ENCODE data around the gene ZNF579.
"Not testable (repeated sequence)": the region's sequence is repeated elsewhere in the genome, so short reads cannot be mapped to it uniquely, and the experiment has no call there.

Gene ZNF579

GRCh38 chr19:55578761-55579747 lies 1.6 kb downstream of the ZNF579 start:
- TF ChIP-seq, protein P1, sequence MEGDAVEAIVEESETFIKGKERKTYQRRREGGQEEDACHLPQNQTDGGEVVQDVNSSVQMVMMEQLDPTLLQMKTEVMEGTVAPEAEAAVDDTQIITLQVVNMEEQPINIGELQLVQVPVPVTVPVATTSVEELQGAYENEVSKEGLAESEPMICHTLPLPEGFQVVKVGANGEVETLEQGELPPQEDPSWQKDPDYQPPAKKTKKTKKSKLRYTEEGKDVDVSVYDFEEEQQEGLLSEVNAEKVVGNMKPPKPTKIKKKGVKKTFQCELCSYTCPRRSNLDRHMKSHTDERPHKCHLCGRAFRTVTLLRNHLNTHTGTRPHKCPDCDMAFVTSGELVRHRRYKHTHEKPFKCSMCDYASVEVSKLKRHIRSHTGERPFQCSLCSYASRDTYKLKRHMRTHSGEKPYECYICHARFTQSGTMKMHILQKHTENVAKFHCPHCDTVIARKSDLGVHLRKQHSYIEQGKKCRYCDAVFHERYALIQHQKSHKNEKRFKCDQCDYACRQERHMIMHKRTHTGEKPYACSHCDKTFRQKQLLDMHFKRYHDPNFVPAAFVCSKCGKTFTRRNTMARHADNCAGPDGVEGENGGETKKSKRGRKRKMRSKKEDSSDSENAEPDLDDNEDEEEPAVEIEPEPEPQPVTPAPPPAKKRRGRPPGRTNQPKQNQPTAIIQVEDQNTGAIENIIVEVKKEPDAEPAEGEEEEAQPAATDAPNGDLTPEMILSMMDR (IDR thresholded peaks at IDR 0.05), result no peak
- DNase-seq, result no peak
- H3K27me3 ChIP-seq, result no peaks in the 10 kb centered on the region
- intact Hi-C loops (cut with DNase I; ENCODE audit: low total_unique reads), result no loop called here
- H3K27ac ChIP-seq, result no peak overlapping the region
- H3K4me1 ChIP-seq, result peaks cover 0 to 15% (median 12%) of the 10 kb centered on the region in 4 donors
- H3K36me3 ChIP-seq, result peaks cover 8 to 30% (median 21%) of the 10 kb centered on the region in 3 donors
- H3K4me3 ChIP-seq, result peak overlapping the region in 1 of 2 donors; percentile 96
- peaks cover 0 to 12% (median 0%) of the 10 kb centered on the region in 3 donors for H3K9me3 ChIP-seq

- Histone ChIP-seq H3K4me1 (peaks cover 0 to 15% (median 12%) of the 10 kb centered on the region in 4 donors), H3K4me3 (no peak overlapping the region), H3K27ac (no peak overlapping the region), H3K27me3 (no peaks in the 10 kb centered on the region), H3K36me3 (peaks cover 8 to 30% (median 21%) of the 10 kb centered on the region in 3 donors), H3K9me3 (peaks cover 0 to 12% (median 0%) of the 10 kb centered on the region in 3 donors)
- intact Hi-C loops (cut with DNase I; ENCODE audit: low total_unique reads), result no loop called here
- DNase-seq, result no peak
- TF ChIP-seq, protein P1 (IDR thresholded peaks at IDR 0.05), result no peak
Observed at GRCh38 chr19:55578031-55578760, 2.5 kb downstream of the ZNF579 start.

DNA sequence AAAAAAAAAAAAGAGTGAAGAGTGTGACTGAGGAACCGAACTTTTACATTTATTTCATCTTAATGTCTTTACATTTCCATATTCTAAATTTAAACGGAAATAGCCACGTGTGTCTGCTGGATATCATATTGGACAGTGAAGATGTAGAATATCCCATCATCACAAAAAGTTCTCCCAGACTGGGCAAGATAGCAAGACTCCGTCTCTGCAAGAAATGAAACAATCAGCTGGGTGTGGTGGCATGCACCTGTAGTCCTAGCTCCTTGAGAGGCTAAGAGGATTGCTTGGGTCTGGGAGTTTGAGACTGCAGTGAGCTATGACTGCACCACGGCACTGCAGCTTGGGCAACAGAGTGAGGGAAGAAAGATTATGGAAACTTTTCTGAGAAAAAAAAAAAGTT lies 3.9 kb downstream of the ZNF579 start:
- TF ChIP-seq, protein P1 (IDR thresholded peaks at IDR 0.05), result no peak
- peaks cover 0 to 15% (median 12%) of the 10 kb centered on the region in 4 donors for H3K4me1 ChIP-seq
- DNase-seq, result no peak
- H3K27me3 ChIP-seq, result no peaks in the 10 kb centered on the region
- H3K9me3 ChIP-seq, result peaks cover 0 to 12% (median 0%) of the 10 kb centered on the region in 3 donors
- intact Hi-C loops (cut with DNase I; ENCODE audit: low total_unique reads), result no loop called here
- H3K36me3 ChIP-seq, result peaks cover 8 to 30% (median 21%) of the 10 kb centered on the region in 3 donors
- H3K27ac ChIP-seq, result no peak overlapping the region
- no peak overlapping the region for H3K4me3 ChIP-seq

- intact Hi-C loops (cut with DNase I; ENCODE audit: low total_unique reads); H3K27me3 ChIP-seq; H3K4me3 ChIP-seq; H3K4me1 ChIP-seq; DNase-seq; H3K27ac ChIP-seq: not testable (repeated sequence)
- H3K36me3 ChIP-seq, result peaks cover 7 to 24% (median 16%) of the 10 kb centered on the region in 3 donors
- peaks cover 0 to 12% (median 0%) of the 10 kb centered on the region in 3 donors for H3K9me3 ChIP-seq
Observed at GRCh38 chr19:55573929-55574328, 6.7 kb downstream of the ZNF579 start.

DNA sequence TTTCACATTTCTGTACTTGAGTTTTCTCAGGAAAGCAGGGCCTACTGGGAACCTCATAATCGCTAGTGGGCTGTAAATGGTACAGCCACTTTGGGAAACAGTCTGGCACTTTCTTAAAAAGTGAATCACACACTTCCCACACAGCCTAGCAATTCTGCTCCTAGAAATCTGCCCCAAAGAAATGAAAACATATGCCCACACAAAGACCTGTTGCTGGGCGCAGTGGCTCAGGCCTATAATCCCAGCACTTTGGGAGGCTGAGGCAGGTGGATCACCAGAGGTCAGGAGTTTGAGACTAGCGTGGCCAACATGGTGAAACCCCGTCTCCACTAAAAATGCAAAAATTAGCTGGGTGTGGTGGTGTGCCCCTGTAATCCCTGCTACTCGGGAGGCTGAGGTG lies 11.2 kb downstream of the ZNF579 start:
- H3K4me1 ChIP-seq; DNase-seq; H3K36me3 ChIP-seq; H3K9me3 ChIP-seq; intact Hi-C loops (cut with DNase I; ENCODE audit: low total_unique reads); H3K27ac ChIP-seq; H3K4me3 ChIP-seq: not testable (repeated sequence)
- peaks cover 0 to 15% of the 10 kb centered on the region in 2 donors for H3K27me3 ChIP-seq

- H3K27me3 ChIP-seq, result peaks cover 0 to 20% of the 10 kb centered on the region in 2 donors
- no peak overlapping the region for H3K27ac ChIP-seq
- H3K9me3 ChIP-seq, result no peaks in the 10 kb centered on the region
- intact Hi-C loops (cut with DNase I; ENCODE audit: low total_unique reads), result no loop called here
- DNase-seq, result no peak
- H3K36me3 ChIP-seq, result no peaks in the 10 kb centered on the region
- H3K4me1 ChIP-seq, result no peaks in the 10 kb centered on the region
- TF ChIP-seq, protein P1 (IDR thresholded peaks at IDR 0.05), result no peak
- no peak overlapping the region for H3K4me3 ChIP-seq
Observed at GRCh38 chr19:55567708-55568328, 12.8 kb downstream of the ZNF579 start.

All from tibial artery (tissue), 4 donors.